ENCODE results near the gene TKTL1.
"Not testable (repeated sequence)": the region's sequence is repeated elsewhere in the genome, so short reads cannot be mapped to it uniquely, and the experiment has no call there.

The TKTL1 gene

GRCh38 chrX:154295664-154296310, at the start of gene TKTL1:
Gene TKTL1, plus strand, starts transcription at chrX:154295795. Its CDS starts 65 bp downstream, at chrX:154295860.
- no peak for DNase-seq

GRCh38 chrX:154247377-154248045, 48.1 kb upstream of the TKTL1 start:
- DNase-seq: not testable (repeated sequence)

GRCh38 chrX:154248076-154248475, 47.5 kb upstream of the TKTL1 start:
- not testable (repeated sequence) for DNase-seq

- not testable (repeated sequence) for DNase-seq
Observed at GRCh38 chrX:154257282-154257681, 38.3 kb upstream of the TKTL1 start, which contains the start of gene OPN1MW3. Gene OPN1MW3, plus strand, starts transcription at chrX:154257582. Its CDS starts 38 bp downstream, at chrX:154257620.

GRCh38 chrX:154258711-154259110, 36.9 kb upstream of the TKTL1 start:
- DNase-seq: not testable (repeated sequence)

- not testable (repeated sequence) for DNase-seq
Observed at GRCh38 chrX:154263072-154263471, 32.5 kb upstream of the TKTL1 start.

- DNase-seq: not testable (repeated sequence)
Observed at GRCh38 chrX:154269245-154269644, 26.4 kb upstream of the TKTL1 start.

GRCh38 chrX:154284489-154285338, 10.9 kb upstream of the TKTL1 start:
- DNase-seq: not testable (repeated sequence)

- not testable (repeated sequence) for DNase-seq
Observed at GRCh38 chrX:154286406-154286805, 9.2 kb upstream of the TKTL1 start.

GRCh38 chrX:154294791-154295574, 612 bp upstream of the TKTL1 start, which contains the start of gene TEX28:
Gene TEX28, minus strand, starts transcription at chrX:154295124. Its CDS starts 3,007 bp downstream, at chrX:154292117.
- DNase-seq: no peak

GRCh38 chrX:154296731-154297130, 1.1 kb downstream of the TKTL1 start:
- no peak for DNase-seq

GRCh38 chrX:154298312-154298711, 2.7 kb downstream of the TKTL1 start:
- DNase-seq: no peak

GRCh38 chrX:154300816-154301215, 5.2 kb downstream of the TKTL1 start:
- DNase-seq: no peak

GRCh38 chrX:154302998-154303397, 7.4 kb downstream of the TKTL1 start:
- not testable (repeated sequence) for DNase-seq

- no peak for DNase-seq
Observed at GRCh38 chrX:154303476-154303875, 7.9 kb downstream of the TKTL1 start.

- DNase-seq: no peak
Observed at GRCh38 chrX:154304846-154305245, 9.3 kb downstream of the TKTL1 start.

- no peak for DNase-seq
Observed at GRCh38 chrX:154305541-154306205, 10.1 kb downstream of the TKTL1 start.

GRCh38 chrX:154307202-154307601, 11.6 kb downstream of the TKTL1 start:
- no peak for DNase-seq

- no peak for DNase-seq
Observed at GRCh38 chrX:154308108-154308946, 12.7 kb downstream of the TKTL1 start.

- no peak for DNase-seq
Observed at GRCh38 chrX:154309041-154309775, 13.6 kb downstream of the TKTL1 start.

All from NCI-H2029 (cell line).